AG04450 (cell line): ENCODE measurements around the gene HBZ. TPM values are rescaled to one million over a fixed set of nuclear protein-coding genes. Genes with fewer than 3 reads are reported as not detected.

Experiments
- CTCF ChIA-PET: fragments of 300-600, 350-600 bp; formaldehyde crosslinking; extraction: SDS; loops from one replicate; lab custom pipeline; 2022; ENCODE audit warnings: antibody characterized with exemption, inconsistent platforms; lab: Charles Lee
- POLR2A ChIA-PET: fragments of 350-600 bp; formaldehyde crosslinking; extraction: SDS; loops from one replicate; lab custom pipeline; 2021; ENCODE audit warnings: antibody characterized with exemption, inconsistent platforms; lab: Yijun Ruan, JAX
- DNase-seq: peaks from one replicate; pipeline ENCODE4 v3.0.0-alpha.2; 2011; ENCODE audit warnings: low read depth, low spot score
- H3K27ac ChIP-seq: one replicate; pipeline ENCODE4 v1.5.1; 2012; ENCODE audit warnings: low read depth, low read length, control low read depth
- H3K27me3 ChIP-seq: one replicate; pipeline ENCODE4 v1.6.0; 2012; ENCODE audit warnings: low read length; ENCODE audit not compliant: control insufficient read depth, insufficient read depth
- H3K4me3 ChIP-seq: 2 replicates; pipeline ENCODE4 v1.5.1; 2011; ENCODE audit warnings: mild to moderate bottlenecking, low read depth, low read length, control low read depth
- H3K9me3 ChIP-seq: 2 replicates; pipeline ENCODE4 v1.5.1; 2012; ENCODE audit warnings: low read length; ENCODE audit not compliant: control insufficient read depth, insufficient read depth
- CTCF ChIP-seq: IDR thresholded peaks from 2 replicates; pipeline ENCODE4 v1.5.1; 2011; ENCODE audit warnings: low read depth, low read length, control low read depth, inconsistent platforms
- polyA plus RNA-seq: library from polyadenylated mRNA; depleted of rRNA; stranded (reverse); fragments of >200 nt; gene quantifications from 2 replicates; pipeline ENCODE4 v1.2.3, GENCODE V29; 2011

Gene HBZ
- polyA plus RNA-seq, 1 experiment, result not detected

- Histone ChIP-seq H3K4me3 (no peak overlapping the region), H3K27me3 (no peaks in the 10 kb centered on the region), H3K27ac (no peak overlapping the region), H3K9me3 (peaks cover 4% of the 10 kb centered on the region; the same call in 1 of the 2 replicates)
- no peak for TF ChIP-seq CTCF
- CTCF ChIA-PET, result interaction anchor here (1.1 kb wide), 1 partner anchor 82 kb away, joined by 3 read pairs; no protein-coding TSS in a partner anchor
- no peak for DNase-seq
- POLR2A ChIA-PET, result no interaction called here
These were observed 36.2 kb downstream of the HBZ start for GRCh38 chr16:188674-189073.

- H3K27me3 ChIP-seq, result no peaks in the 10 kb centered on the region
- no peak overlapping the region for H3K4me3 ChIP-seq
- ChIA-PET POLR2A (no interaction called here), CTCF (no interaction called here)
- peaks cover 4% of the 10 kb centered on the region; the same call in 1 of the 2 replicates for H3K9me3 ChIP-seq
- H3K27ac ChIP-seq, result no peak overlapping the region
- TF ChIP-seq CTCF, result no peak
- no peak for DNase-seq
These were observed 37.3 kb downstream of the HBZ start for GRCh38 chr16:189604-190186.

GRCh38 chr16:191831-192230 is 39.4 kb downstream of the HBZ start:
- TF ChIP-seq CTCF, result no peak
- no peak overlapping the region for H3K27ac ChIP-seq
- H3K27me3 ChIP-seq, result no peaks in the 10 kb centered on the region
- POLR2A ChIA-PET, result no interaction called here
- CTCF ChIA-PET, result interaction anchor here (2.2 kb wide), 1 partner anchor 10 kb away, joined by 13 read pairs; no protein-coding TSS in a partner anchor
- no peak for DNase-seq
- H3K9me3 ChIP-seq, result peaks cover 4% of the 10 kb centered on the region; the same call in 1 of the 2 replicates
- H3K4me3 ChIP-seq, result no peak overlapping the region

GRCh38 chr16:192686-193085 is 40.2 kb downstream of the HBZ start:
- TF ChIP-seq CTCF, result no peak
- Histone ChIP-seq H3K27me3 (no peaks in the 10 kb centered on the region), H3K4me3 (no peak overlapping the region), H3K27ac (no peak overlapping the region), H3K9me3 (no peaks in the 10 kb centered on the region; the same call in 1 of the 2 replicates)
- no peak for DNase-seq
- CTCF ChIA-PET, result interaction anchor here (1.0 to 2.2 kb wide), 2 partner anchors 11 to 12 kb away, joined by 3 to 13 read pairs; partner anchors contain the start of gene HBQ1
- POLR2A ChIA-PET, result interaction anchor here (0.6 kb wide), 1 partner anchor 10 kb away, joined by 5 read pairs; no protein-coding TSS in a partner anchor

- ChIA-PET POLR2A (no interaction called here), CTCF (interaction anchor here (1.0 to 2.2 kb wide), 2 partner anchors 12 to 13 kb away, joined by 3 to 13 read pairs; partner anchors contain the start of gene HBQ1)
- H3K9me3 ChIP-seq, result no peaks in the 10 kb centered on the region; the same call in 1 of the 2 replicates
- no peak overlapping the region for H3K27ac ChIP-seq
- no peak overlapping the region for H3K4me3 ChIP-seq
- no peak for TF ChIP-seq CTCF
- no peaks in the 10 kb centered on the region for H3K27me3 ChIP-seq
- no peak for DNase-seq
These were observed 41.0 kb downstream of the HBZ start for GRCh38 chr16:193441-193840.
